Prostate gland (tissue), 2 donors: ENCODE results near the gene RNF26.

Experiments
- CTCF ChIP-seq, 4 experiments: fragments of 200-600 bp in 2 of 4; fragments of 450-650 bp in 2 of 4; sonication (generic) in 2 of 4; IDR thresholded peaks; 1 replicate in 3 of 4; 2 replicates in 1 of 4; pipeline ENCODE4 v1.5.1; 2016 to 2019; ENCODE audit warnings: antibody characterized with exemption in 4 of 4, mild to moderate bottlenecking in 2 of 4, moderate library complexity in 2 of 4
- POLR2A ChIP-seq: fragments of 450-650 bp; IDR thresholded peaks from one replicate; pipeline ENCODE4 v1.6.1; 2016; ENCODE audit warnings: antibody characterized with exemption, mild to moderate bottlenecking

DNA sequence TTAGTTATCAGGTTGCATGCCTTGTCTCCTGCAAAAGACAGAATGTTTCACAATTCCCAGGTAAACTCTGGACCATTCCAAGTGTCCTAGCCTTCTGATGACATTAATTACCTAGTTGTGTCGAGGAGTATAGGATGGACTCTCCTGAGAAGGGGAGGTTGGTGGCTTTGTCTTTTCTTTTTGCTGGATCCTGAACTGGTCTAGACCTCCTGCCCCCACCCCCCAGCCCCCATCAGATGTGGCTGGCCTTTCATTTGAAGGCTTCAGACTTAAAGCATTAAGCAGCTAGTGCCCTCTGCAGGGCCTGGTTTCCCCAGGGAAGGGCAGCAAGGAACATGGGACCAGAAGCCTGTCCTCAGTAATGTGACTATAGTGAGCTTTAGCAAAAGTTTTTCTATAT, 27.1 kb upstream of the RNF26 start:
- TF ChIP-seq CTCF (IDR thresholded peaks at IDR 0.05) = no peak
- no peak for TF ChIP-seq POLR2A
